Measurements from ENCODE around the gene TMEM138. TPM values are rescaled to one million over a fixed set of nuclear protein-coding genes. Genes with fewer than 3 reads are reported as not detected.

The TMEM138 gene
- total RNA-seq, 2 donors from 2014 or later: 17.9 to 35.4 TPM

DNA sequence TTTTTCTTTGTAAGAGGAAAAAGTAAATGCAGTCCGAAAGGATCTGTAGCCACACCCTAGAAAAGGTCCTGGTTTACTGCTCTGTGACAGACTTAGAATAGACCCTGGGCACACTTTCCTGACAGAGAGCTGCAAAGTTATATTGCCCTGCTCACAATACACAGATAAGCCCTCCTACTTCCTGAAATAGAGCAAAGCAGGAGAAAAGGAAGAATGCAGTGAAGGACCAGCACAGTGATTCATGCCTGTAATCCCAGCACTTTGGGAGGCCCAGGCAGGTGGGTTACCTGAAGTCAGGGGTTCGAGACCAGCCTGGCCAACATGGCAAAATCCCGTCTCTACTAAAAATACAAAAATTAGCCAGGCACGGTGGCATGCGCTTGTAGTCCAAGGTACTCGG is 2.7 kb upstream of the TMEM138 start:
- no peaks in the 10 kb centered on the region for H3K9me3 ChIP-seq
- no peaks in the 10 kb centered on the region for H3K27me3 ChIP-seq (replicated peaks; ENCODE audit: insufficient read depth)
- no peak for DNase-seq (ENCODE audit: low spot score)
- TF ChIP-seq POLR2A (IDR thresholded peaks at IDR 0.05) (no peak), POLR2AphosphoS5 (IDR thresholded peaks at IDR 0.05) (no peak)
- TF ChIP-seq, protein P1, sequence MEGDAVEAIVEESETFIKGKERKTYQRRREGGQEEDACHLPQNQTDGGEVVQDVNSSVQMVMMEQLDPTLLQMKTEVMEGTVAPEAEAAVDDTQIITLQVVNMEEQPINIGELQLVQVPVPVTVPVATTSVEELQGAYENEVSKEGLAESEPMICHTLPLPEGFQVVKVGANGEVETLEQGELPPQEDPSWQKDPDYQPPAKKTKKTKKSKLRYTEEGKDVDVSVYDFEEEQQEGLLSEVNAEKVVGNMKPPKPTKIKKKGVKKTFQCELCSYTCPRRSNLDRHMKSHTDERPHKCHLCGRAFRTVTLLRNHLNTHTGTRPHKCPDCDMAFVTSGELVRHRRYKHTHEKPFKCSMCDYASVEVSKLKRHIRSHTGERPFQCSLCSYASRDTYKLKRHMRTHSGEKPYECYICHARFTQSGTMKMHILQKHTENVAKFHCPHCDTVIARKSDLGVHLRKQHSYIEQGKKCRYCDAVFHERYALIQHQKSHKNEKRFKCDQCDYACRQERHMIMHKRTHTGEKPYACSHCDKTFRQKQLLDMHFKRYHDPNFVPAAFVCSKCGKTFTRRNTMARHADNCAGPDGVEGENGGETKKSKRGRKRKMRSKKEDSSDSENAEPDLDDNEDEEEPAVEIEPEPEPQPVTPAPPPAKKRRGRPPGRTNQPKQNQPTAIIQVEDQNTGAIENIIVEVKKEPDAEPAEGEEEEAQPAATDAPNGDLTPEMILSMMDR (IDR thresholded peaks at IDR 0.05): no peak
- H3K27ac ChIP-seq: no peak overlapping the region
- no peaks in the 10 kb centered on the region for H3K36me3 ChIP-seq
- 86% methylated on average over 6 of the region's 6 CpGs for WGBS
- intact Hi-C loops (cut with DNase I): no loop called here
- peaks cover 4% of the 10 kb centered on the region for H3K4me1 ChIP-seq (replicated peaks)
- H3K4me3 ChIP-seq: no peak overlapping the region

- DNase-seq (ENCODE audit: low spot score): no peak
- TF ChIP-seq POLR2A (IDR thresholded peaks at IDR 0.05): no peak
- TF ChIP-seq, protein P1 (IDR thresholded peaks at IDR 0.05): no peak
- no peak for TF ChIP-seq POLR2AphosphoS5 (IDR thresholded peaks at IDR 0.05)
- Histone ChIP-seq H3K4me1 (replicated peaks) (peaks cover 6% of the 10 kb centered on the region), H3K27ac (peak overlapping the region; percentile 96 to 97), H3K4me3 (peak overlapping the region; percentile 52 to 63), H3K36me3 (no peaks in the 10 kb centered on the region), H3K27me3 (replicated peaks; ENCODE audit: insufficient read depth) (no peaks in the 10 kb centered on the region), H3K9me3 (no peaks in the 10 kb centered on the region)
- WGBS: 3% methylated on average over 22 of the region's 22 CpGs
- intact Hi-C loops (cut with DNase I): no loop called here
Observed at GRCh38 chr11:61361237-61361740, 885 bp upstream of the TMEM138 start.

- TF ChIP-seq, protein P1 (IDR thresholded peaks at IDR 0.05): no peak
- H3K27ac ChIP-seq: peak overlapping the region; percentile 96 to 97
- peak overlapping the region; percentile 52 to 63 for H3K4me3 ChIP-seq
- H3K27me3 ChIP-seq (replicated peaks; ENCODE audit: insufficient read depth): no peaks in the 10 kb centered on the region
- H3K36me3 ChIP-seq: no peaks in the 10 kb centered on the region
- WGBS: 1% methylated on average over 12 of the region's 12 CpGs
- peaks cover 11% of the 10 kb centered on the region for H3K4me1 ChIP-seq (replicated peaks)
- no peak for DNase-seq (ENCODE audit: low spot score)
- no peaks in the 10 kb centered on the region for H3K9me3 ChIP-seq
- intact Hi-C loops (cut with DNase I): no loop called here
Observed at GRCh38 chr11:61362542-61362875, 335 bp downstream of the TMEM138 start.

DNA sequence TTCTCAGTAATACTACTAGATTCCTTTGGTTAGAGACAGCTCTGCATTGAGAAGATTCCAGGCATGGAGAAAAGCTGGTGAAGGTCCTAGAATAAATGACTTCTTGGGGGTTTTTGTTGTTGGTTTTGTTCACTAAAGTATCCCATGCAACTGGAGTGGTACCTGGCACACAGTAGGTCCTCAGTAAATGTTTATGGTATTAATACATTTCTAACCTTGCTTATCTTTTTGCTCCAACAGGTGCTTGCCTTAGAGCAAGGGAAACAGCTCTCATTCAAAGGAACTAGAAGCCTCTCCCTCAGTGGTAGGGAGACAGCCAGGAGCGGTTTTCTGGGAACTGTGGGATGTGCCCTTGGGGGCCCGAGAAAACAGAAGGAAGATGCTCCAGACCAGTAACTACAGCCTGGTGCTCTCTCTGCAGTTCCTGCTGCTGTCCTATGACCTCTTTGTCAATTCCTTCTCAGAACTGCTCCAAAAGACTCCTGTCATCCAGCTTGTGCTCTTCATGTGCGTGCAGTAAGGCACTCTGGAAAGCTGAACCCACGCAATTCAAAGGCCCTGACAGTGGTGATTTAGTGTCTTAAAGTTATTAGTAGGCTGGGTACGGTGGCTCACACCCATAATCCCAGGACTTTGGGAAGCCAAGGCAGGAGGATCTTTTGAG is 2.0 kb downstream of the TMEM138 start:
- TF ChIP-seq, protein P1 (IDR thresholded peaks at IDR 0.05): no peak
- H3K4me3 ChIP-seq: no peak overlapping the region
- no peaks in the 10 kb centered on the region for H3K27me3 ChIP-seq (replicated peaks; ENCODE audit: insufficient read depth)
- peaks cover 0 to 6% of the 10 kb centered on the region in 2 donors for H3K36me3 ChIP-seq
- DNase-seq (ENCODE audit: low spot score): no peak
- peaks cover 16% of the 10 kb centered on the region for H3K4me1 ChIP-seq (replicated peaks)
- WGBS: 84% methylated on average over 5 of the region's 5 CpGs
- intact Hi-C loops (cut with DNase I): no loop called here
- H3K9me3 ChIP-seq: no peaks in the 10 kb centered on the region
- H3K27ac ChIP-seq: no peak overlapping the region

DNA sequence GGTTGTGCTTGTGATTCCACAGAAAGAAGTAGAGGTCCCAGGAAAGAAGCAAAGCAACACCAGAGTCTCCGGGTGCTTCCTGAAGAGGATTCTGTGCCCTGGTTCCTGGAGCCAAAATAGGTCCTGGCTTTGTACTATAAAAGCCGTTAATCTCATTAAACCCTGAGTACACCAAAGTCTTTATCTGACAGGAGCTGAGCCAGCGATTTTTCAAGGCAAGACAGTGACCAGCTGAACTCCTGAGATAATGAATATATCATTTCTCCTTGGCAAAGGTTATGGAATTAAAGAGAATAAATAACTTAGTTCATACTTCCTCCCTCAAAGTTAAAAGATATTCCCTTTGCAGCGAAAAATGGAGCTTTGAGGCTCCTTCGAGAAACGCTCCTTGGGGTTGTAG is 5.2 kb downstream of the TMEM138 start:
- no peak overlapping the region for H3K4me3 ChIP-seq
- no peak for DNase-seq (ENCODE audit: low spot score)
- WGBS: 22% methylated on average over 6 of the region's 6 CpGs
- peaks cover 13% of the 10 kb centered on the region for H3K4me1 ChIP-seq (replicated peaks)
- peak overlapping the region; percentile 48 to 56 for H3K27ac ChIP-seq
- no peaks in the 10 kb centered on the region for H3K27me3 ChIP-seq (replicated peaks; ENCODE audit: insufficient read depth)
- intact Hi-C loops (cut with DNase I): no loop called here
- peaks cover 0 to 6% of the 10 kb centered on the region in 2 donors for H3K36me3 ChIP-seq
- H3K9me3 ChIP-seq: no peaks in the 10 kb centered on the region
- TF ChIP-seq POLR2AphosphoS5 (IDR thresholded peaks at IDR 0.05) (peak; percentile 50), POLR2A (IDR thresholded peaks at IDR 0.05) (no peak)
- TF ChIP-seq, protein P1 (IDR thresholded peaks at IDR 0.05): no peak
